KMS-11 (cell line): Measurements from ENCODE around the gene KATNAL2.

Experiments used
- H2AFZ ChIP-seq: fragments of 200-600 bp; sonication (generic); 2 replicates; pipeline ENCODE4 v1.6.1; 2016; ENCODE audit warnings: antibody characterized with exemption, mixed run types, low read depth
- H3K27ac ChIP-seq: fragments of 200-600 bp; sonication (generic); 2 replicates; pipeline ENCODE4 v1.6.1; 2016; ENCODE audit warnings: mild to moderate bottlenecking, mixed run types
- H3K27me3 ChIP-seq: fragments of 200-600 bp; sonication (generic); 2 replicates; pipeline ENCODE4 v1.6.1; 2017; ENCODE audit warnings: mild to moderate bottlenecking, low read depth, mixed run types, moderate library complexity; ENCODE audit not compliant: insufficient read depth
- H3K36me3 ChIP-seq: fragments of 200-600 bp; sonication (generic); 2 replicates; pipeline ENCODE4 v1.6.1; 2017; ENCODE audit warnings: mild to moderate bottlenecking, mixed run types; ENCODE audit not compliant: insufficient read depth
- H3K4me1 ChIP-seq: fragments of 200-600 bp; sonication (generic); 2 replicates; pipeline ENCODE4 v1.6.1; 2016; ENCODE audit warnings: mild to moderate bottlenecking, low read depth, mixed run types; ENCODE audit not compliant: poor library complexity, severe bottlenecking
- H3K4me2 ChIP-seq: fragments of 200-600 bp; sonication (generic); 2 replicates; pipeline ENCODE4 v1.7.0; 2016; ENCODE audit warnings: mild to moderate bottlenecking, mixed run types
- H3K4me3 ChIP-seq: fragments of 200-600 bp; sonication (generic); IDR thresholded peaks from 2 replicates; pipeline ENCODE4 v1.6.1; 2017; ENCODE audit warnings: low read depth, low read length, mixed read lengths; ENCODE audit not compliant: insufficient read depth
- H3K79me2 ChIP-seq: fragments of 200-600 bp; sonication (generic); 2 replicates; pipeline ENCODE4 v1.6.1; 2016; ENCODE audit warnings: low read depth, mixed run types; ENCODE audit not compliant: insufficient read depth
- H3K9ac ChIP-seq: fragments of 200-600 bp; sonication (generic); 2 replicates; pipeline ENCODE4 v1.6.1; 2016; ENCODE audit warnings: mild to moderate bottlenecking, mixed run types
- H4K20me1 ChIP-seq: fragments of 200-600 bp; sonication (generic); 2 replicates; pipeline ENCODE4 v1.6.1; 2016; ENCODE audit warnings: mild to moderate bottlenecking, mixed run types; ENCODE audit not compliant: insufficient read depth
- CTCF ChIP-seq: fragments of 200-600 bp; sonication (generic); conservative IDR thresholded peaks from 2 replicates; pipeline ENCODE4 v1.6.1; 2017; ENCODE audit warnings: low read depth, mild to moderate bottlenecking, antibody characterized with exemption, low read length, moderate library complexity, mixed read lengths

KATNAL2 gene

GRCh38 chr18:47121146-47121545 is 203.7 kb downstream of the KATNAL2 start:
- no peaks in the 10 kb centered on the region for H4K20me1 ChIP-seq
- H3K9ac ChIP-seq = no peak overlapping the region
- H3K4me3 ChIP-seq = no peak overlapping the region
- H3K4me1 ChIP-seq = no peaks in the 10 kb centered on the region
- H2AFZ ChIP-seq = no peak overlapping the region
- H3K4me2 ChIP-seq = no peak overlapping the region
- H3K79me2 ChIP-seq = no peaks in the 10 kb centered on the region
- no peak overlapping the region for H3K27ac ChIP-seq
- H3K36me3 ChIP-seq = no peaks in the 10 kb centered on the region
- H3K27me3 ChIP-seq = no peaks in the 10 kb centered on the region
- TF ChIP-seq CTCF = no peak

- no peak for TF ChIP-seq CTCF
- no peaks in the 10 kb centered on the region for H4K20me1 ChIP-seq
- H3K27ac ChIP-seq = no peak overlapping the region
- H3K27me3 ChIP-seq = no peaks in the 10 kb centered on the region
- H3K4me3 ChIP-seq = no peak overlapping the region
- no peak overlapping the region for H3K4me2 ChIP-seq
- no peaks in the 10 kb centered on the region for H3K4me1 ChIP-seq
- no peak overlapping the region for H3K9ac ChIP-seq
- no peak overlapping the region for H2AFZ ChIP-seq
- peaks cover 28% of the 10 kb centered on the region; the same call in 1 of the 2 replicates for H3K79me2 ChIP-seq
- H3K36me3 ChIP-seq = no peaks in the 10 kb centered on the region
Observed at GRCh38 chr18:47141289-47141688, 223.9 kb downstream of the KATNAL2 start.

- TF ChIP-seq CTCF = no peak
- Histone ChIP-seq H3K27ac (no peak overlapping the region), H3K27me3 (no peaks in the 10 kb centered on the region), H3K9ac (no peak overlapping the region), H3K4me2 (no peak overlapping the region), H3K4me3 (no peak overlapping the region), H2AFZ (no peak overlapping the region), H3K4me1 (no peaks in the 10 kb centered on the region), H3K36me3 (no peaks in the 10 kb centered on the region), H4K20me1 (no peaks in the 10 kb centered on the region), H3K79me2 (peaks cover 28% of the 10 kb centered on the region; the same call in 1 of the 2 replicates)
Observed at GRCh38 chr18:47143153-47143552, 225.8 kb downstream of the KATNAL2 start.

GRCh38 chr18:47143899-47144485 is 226.6 kb downstream of the KATNAL2 start:
- Histone ChIP-seq H3K27ac (no peak overlapping the region), H3K27me3 (no peaks in the 10 kb centered on the region), H4K20me1 (no peaks in the 10 kb centered on the region), H3K36me3 (no peaks in the 10 kb centered on the region), H3K4me1 (peaks cover 2% of the 10 kb centered on the region), H3K4me2 (no peak overlapping the region), H2AFZ (no peak overlapping the region), H3K79me2 (peaks cover 28% of the 10 kb centered on the region; the same call in 1 of the 2 replicates), H3K9ac (no peak overlapping the region), H3K4me3 (no peak overlapping the region)
- no peak for TF ChIP-seq CTCF
